Hematopoietic multipotent progenitor cell treated with erythropoietin and hydrocortisone succinate and interleukin-3 and kit ligand, for 6 days (in vitro differentiated cells): ENCODE data around the gene SLC17A5.
"Not testable (repeated sequence)": the region's sequence is repeated elsewhere in the genome, so short reads cannot be mapped to it uniquely, and the experiment has no call there.

ENCODE experiments used
- DNase-seq: peaks from one replicate; pipeline ENCODE4 v3.0.0-alpha.2; 2015

The SLC17A5 gene

DNA sequence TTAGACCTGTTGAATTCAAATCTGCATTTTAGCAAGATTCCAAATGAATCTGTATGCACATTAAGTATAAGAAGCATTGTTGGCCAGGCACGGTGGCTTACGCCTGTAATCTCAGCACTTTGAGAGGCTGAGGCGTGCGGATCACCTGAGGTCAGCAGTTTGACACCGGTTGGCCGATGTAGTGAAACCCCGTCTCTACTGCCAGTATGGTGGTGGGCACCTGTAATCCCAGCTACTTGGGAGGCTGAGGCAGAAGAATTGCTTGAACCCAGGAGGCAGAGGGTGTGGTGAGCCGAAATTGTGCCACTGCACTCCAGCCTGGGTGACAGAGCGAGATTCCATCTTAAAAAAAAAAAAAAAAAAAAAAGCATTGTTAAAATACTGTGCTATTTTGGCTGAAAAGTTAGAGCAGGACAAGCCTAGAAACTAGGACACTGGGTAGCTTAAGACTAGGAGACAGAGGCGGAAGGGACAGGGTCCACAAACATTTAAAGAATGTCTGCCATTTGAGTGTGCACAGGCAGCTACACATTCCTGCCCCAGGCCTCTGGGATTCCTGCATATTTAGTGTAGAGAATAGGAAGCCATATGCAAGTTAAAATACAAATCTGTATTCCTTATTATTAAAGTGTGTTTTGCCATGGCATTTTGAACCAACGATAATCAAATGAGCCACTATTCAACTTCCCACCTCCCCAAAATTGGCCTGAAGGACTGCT, 87.9 kb downstream of the SLC17A5 start:
- DNase-seq: no peak

DNA sequence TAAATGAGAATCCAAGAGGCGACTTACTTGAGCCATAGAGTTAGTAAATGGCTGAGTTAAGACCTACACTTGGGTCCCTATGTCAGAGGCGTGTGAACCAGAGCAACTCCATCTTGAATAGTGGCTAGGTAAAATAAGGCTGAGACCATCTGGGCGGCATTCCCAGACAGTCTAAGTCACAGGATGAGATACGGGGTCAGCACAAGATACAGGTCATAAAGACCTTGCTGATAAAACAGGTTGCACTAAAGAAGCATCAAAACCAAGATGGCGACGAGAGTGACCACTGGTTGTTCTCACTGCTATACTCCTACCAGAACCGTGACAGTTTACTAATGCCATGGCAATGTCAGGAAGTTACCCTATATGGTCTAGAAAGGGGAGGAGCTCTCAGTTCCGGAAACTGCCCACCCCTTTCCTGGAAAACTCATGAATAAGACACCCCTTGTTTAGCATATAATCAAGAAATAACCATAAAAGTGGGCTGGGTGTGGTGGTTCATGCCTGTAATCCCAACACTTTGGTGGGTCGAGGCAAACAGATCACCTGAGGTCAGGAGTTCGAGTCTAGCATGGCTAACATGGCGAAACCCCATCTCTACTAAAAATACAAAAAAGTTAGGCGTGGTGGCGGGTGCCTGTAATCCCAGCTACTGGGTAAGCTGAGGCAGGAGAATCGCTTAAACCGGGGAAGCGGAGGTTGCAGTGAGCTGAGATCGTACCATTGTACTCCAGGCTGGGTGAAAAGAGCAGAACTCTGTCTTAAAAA, 89.0 kb downstream of the SLC17A5 start:
- no peak for DNase-seq

DNA sequence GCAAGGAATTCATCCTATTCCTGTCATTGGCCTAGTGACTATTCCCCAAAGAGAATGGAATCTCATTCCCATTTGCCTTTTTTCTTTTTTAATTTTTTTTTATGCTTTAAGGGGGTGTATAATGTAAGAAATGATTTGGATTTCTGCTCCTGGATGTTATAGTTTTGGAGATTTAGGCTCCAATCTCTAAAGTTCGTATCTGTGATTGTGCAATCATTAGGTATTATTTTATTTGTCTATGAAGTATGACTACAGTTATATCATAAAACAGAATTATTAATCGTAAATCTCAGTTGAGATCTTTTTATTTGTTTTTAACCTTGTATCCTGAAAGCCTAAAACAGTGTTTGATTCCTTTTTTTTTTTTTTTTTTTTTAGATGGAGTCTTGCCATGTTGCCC, 91.2 kb downstream of the SLC17A5 start:
- DNase-seq: no peak

DNA sequence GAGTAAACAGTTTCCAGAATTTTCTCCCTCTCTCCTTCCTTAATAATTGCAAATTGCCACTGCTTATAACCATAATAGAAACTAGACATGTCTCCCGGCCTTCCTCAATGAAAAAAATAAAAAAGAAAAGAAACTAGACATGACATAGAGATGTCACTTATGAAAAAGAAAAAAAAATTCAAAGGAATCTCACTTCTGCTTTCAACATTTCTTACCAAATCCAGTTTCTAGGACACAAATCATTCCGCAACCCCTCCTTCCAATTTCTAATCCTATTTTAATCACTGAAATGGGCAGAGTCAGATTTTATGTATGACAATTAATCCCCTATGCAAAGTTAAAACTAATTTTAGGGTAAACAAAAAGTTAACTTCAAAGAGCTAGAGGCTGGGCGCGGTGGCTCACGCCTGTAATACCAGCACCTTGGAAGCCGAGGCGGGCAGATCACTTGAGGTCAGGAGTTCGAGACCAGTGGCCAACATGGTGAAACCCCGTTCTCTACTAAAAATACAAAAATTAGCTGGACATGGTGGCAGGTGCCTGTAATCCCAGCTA, 92.9 kb downstream of the SLC17A5 start:
- no peak for DNase-seq

DNA sequence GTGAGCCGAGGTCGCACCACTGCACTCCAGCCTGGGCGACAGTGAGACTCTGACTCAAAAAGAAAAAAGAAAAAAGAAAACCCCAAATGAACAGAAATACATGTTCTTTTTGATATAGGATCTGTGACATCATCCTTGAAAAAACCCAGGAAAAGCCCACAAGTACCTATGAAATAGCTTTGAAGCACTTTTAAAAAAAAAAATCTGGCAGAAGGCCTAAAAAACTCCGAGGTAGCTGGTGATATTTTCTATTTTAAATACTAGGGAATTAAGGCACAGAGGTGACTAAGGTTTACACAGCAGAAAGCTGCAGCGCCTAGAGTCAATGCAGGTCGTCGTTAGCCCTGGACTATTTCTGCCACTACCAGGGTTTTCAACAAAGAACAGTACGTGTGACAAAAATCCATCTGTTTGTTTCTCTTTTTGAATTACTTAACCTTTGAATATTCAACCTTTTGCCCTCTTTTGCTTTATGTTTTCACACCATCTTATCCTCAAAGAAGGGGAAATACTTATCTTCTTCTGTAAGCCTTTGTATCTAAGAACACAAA, 93.5 kb downstream of the SLC17A5 start:
- no peak for DNase-seq

DNA sequence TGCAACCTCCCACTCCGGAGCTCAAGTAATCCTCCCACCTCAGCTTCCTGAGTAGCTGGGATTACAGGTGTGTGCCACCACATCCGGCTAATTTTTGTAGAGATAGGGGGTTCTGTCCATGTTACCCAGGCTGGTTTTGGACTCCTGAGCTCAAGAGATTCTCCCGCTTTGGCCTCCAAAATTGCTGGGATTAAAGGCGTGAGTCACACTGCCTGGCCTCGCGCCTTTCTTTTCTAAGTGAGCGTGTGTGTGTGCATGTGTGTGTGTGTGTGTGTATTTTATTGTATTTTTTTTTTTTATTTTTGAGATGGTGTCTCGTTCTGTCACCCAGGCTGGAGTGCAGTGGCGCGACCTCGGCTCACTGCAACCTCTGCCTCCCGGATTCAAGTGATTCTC, 94.4 kb downstream of the SLC17A5 start:
- not testable (repeated sequence) for DNase-seq

DNA sequence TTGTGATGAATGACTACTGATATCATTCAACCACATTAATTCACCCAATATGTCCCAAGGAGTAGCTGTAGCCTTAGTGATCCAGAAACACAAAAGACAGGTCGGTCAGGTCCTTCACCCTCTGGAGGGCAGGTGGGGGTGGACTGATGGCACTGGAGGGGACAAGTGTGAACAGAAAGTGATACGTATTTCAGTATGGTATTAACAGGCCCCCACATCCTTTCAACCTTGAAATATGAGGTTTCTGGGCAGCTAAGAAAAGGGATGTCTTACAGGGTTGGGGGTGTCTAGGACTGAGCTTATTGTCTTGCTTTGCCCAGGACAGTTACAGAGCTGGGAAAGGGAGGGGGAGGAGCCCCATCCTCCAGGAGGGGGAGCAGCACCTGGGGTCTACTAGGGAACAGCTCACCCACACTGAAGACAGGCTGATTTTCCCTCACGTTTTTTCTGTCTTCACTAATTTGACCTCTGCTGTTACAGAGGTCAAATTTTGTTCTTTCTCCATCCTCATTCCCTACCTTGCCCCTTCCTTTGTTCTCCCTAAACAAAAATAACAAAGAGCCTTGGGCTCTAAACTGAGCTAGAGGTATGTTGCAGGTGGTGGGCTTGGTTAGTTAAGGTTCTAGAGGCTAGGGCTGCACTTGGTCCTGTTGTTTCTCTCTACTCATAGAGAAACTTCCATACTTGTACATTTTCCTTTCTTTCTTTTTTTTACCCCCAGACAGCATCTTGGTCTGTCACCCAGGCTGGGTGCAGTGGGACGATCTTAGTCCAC, 95.0 kb downstream of the SLC17A5 start:
- no peak for DNase-seq

DNA sequence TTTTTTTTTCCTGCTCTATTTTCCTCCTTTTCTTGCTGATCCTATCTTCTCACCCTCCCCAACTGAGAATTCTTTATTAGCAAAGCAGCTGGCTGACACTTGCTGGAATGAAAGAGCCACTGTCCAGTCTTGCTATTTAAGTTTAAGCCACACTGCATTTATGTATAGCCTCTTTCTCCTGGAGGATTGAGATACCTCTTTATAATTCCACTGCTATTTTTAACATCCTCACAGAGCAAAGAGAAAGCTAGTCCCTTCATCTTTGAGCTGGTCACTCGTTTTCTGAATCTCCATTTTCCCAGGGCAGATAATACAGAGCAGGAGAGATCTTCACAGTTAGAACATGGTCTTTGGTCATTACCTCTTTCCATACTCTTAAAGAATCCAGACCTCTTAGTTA, 97.0 kb downstream of the SLC17A5 start:
- DNase-seq: no peak

DNA sequence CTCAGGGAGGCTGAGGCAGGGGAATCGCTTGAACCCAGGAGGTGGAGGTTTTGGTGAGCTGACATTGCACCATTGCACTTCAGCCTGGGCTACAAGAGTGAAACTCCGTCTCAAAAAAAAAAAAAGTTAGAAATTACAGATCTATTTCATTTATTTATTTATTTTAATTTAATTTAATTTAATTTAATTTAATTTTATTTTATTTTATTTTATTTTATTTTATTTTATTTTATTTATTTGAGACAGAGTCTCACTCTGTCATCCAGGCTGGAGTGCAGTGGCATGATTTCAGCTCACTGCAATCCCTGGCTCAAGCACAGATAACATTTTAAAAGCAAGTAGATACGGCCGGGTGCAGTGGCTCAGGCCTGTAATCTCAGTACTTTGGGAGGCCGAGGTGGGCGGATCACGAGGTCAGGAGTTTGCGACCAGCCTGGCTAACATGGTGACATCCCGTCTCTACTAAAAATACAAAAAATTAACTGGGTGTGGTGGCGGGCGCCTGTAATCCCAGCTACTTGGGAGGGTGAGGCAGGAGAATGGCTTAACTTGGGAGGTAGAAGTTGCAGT, 98.3 kb downstream of the SLC17A5 start:
- not testable (repeated sequence) for DNase-seq

DNA sequence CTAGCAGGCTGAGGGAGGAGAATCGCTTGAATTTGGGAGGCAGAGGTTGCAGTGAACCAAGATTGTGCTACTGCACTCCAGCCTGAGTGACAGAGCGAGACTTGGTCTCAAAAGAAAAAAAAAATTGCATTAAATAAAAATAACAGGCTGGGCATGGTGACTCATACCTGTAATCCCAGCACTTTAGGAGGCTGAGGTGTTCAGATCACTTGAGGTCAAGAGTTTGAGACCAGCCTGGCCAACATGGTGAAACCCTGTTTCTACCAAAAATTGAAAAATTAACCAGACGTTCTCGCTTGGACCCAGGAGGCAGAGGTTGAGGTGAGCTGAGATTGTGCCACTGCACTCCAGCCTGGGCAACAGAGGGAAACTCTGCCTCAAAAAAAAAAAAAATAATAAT, 102.7 kb downstream of the SLC17A5 start:
- DNase-seq: not testable (repeated sequence)

DNA sequence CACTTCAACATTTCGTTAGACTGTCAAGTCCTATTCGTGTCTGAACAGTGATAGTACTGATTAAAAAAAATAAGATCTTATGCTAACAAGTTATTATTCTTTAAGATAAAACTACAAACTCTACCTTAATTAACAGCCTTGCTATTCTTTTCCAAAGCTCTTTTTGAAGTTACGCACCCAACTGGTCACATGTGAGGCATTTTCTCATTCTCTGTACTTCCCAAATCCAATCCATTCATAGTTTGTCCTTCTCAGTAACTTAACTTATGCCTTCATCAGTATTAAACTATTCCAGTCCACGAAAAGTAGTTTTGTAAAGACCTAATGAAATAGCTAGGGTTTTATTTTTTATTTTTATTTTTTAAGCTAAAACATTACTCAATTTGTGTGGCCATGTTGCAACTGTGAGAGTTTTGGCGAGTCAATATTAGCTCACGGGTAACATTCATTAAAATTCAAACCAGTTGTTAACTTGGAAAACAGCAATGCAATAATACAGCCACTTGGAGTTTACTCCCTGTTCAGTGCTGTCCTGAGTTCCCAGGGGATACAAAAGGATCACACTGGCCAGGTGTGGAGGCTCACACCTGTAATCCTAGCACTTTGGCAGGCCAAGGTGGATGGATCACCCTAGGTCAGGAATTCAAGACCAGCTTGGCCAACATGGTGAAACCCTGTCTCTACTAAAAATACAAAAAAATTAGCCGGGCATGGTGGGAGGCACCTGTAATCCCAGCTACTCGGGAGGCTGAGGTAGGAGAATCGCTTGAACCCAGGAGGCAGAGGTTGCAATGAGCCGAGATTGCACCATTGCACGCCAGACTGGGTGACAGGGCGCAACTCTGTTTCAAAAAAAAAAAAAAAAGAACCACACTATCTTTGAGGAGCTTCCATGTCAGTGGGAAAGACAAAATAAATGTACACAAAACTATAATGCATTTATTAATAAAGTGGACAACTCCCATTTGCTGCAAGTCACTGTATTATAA, 105.0 kb downstream of the SLC17A5 start:
- DNase-seq: no peak

DNA sequence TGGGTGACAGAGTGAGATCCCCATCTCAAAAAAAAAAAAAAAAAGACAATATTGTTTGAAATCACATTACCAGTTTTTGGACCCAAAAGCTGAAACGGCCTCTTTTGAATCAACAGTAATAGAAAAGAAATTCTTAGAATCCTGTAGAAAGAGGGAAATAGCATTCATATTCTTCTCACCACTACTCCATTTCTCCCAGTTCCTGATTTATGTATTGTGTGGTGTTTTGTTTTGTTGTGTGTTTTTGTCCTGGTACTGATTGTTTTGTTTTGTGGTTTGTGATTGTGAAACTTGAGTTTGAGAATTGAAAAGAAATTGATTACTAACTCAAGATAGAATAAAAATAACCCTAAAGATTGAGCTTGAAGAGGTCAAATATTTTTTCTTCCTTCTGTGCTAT, 106.8 kb downstream of the SLC17A5 start:
- no peak for DNase-seq
